Endothelial cell (in vitro differentiated cells): ENCODE data around the gene ROR2. TPM values are rescaled to one million over a fixed set of nuclear protein-coding genes. Genes with fewer than 3 reads are reported as not detected.

ENCODE experiments used
- DNase-seq: peaks from one replicate; pipeline ENCODE4 v3.0.0; 2021; ENCODE audit warnings: low spot score
- H3K27ac Mint-ChIP-seq: one replicate; pipeline ENCODE4 v1.8.0; 2021; ENCODE audit warnings: mixed read lengths, inconsistent platforms; ENCODE audit not compliant: unreplicated experiment
- H3K27me3 Mint-ChIP-seq: one replicate; pipeline ENCODE4 v1.8.0; 2021; ENCODE audit warnings: mild to moderate bottlenecking, moderate library complexity, mixed read lengths, inconsistent platforms; ENCODE audit not compliant: unreplicated experiment
- H3K36me3 Mint-ChIP-seq: one replicate; pipeline ENCODE4 v1.8.0; 2021; ENCODE audit warnings: mild to moderate bottlenecking, low read depth, mixed read lengths, inconsistent platforms; ENCODE audit not compliant: unreplicated experiment
- H3K4me1 Mint-ChIP-seq: one replicate; pipeline ENCODE4 v1.8.0; 2021; ENCODE audit warnings: mild to moderate bottlenecking, mixed read lengths, inconsistent platforms; ENCODE audit not compliant: unreplicated experiment
- H3K4me3 Mint-ChIP-seq: one replicate; pipeline ENCODE4 v1.8.0; 2021; ENCODE audit warnings: mild to moderate bottlenecking, mixed read lengths, inconsistent platforms; ENCODE audit not compliant: unreplicated experiment
- H3K9me3 Mint-ChIP-seq: one replicate; pipeline ENCODE4 v1.8.0; 2021; ENCODE audit warnings: mixed read lengths, inconsistent platforms; ENCODE audit not compliant: unreplicated experiment
- CTCF ChIP-seq: fragments of 200-600 bp; sonication (generic); IDR thresholded peaks from one replicate; pipeline ENCODE4 v1.5.0; 2021; ENCODE audit warnings: antibody characterized with exemption; ENCODE audit not compliant: unreplicated experiment
- total RNA-seq: library from RNA; stranded (reverse); fragmentation: NEBNext Ultra II Directional; extraction: Animal tissue kit (Norgen Biotek cat#: 25700); gene quantifications from one replicate; pipeline ENCODE4 v1.2.1, GENCODE V29; 2021; ENCODE audit not compliant: unreplicated experiment

Gene ROR2
- total RNA-seq, 1 donor from 2014 or later, result 3.5 TPM

GRCh38 chr9:91560301-91560700 lies 389.7 kb downstream of the ROR2 start:
- no peak for TF ChIP-seq CTCF
- Mint-ChIP-seq H3K9me3 (no peaks in the 10 kb centered on the region), H3K4me3 (no peak overlapping the region), H3K4me1 (peaks cover 7% of the 10 kb centered on the region), H3K36me3 (no peaks in the 10 kb centered on the region), H3K27ac (peak overlapping the region; percentile 7), H3K27me3 (peaks cover 1% of the 10 kb centered on the region)
- DNase-seq, result no peak

GRCh38 chr9:91558879-91559278 lies 391.1 kb downstream of the ROR2 start:
- no peak for TF ChIP-seq CTCF
- DNase-seq, result no peak

GRCh38 chr9:91558395-91558794 lies 391.6 kb downstream of the ROR2 start:
- no peaks in the 10 kb centered on the region for H3K36me3 Mint-ChIP-seq
- DNase-seq, result no peak
- H3K9me3 Mint-ChIP-seq, result no peaks in the 10 kb centered on the region
- H3K27me3 Mint-ChIP-seq, result peaks cover 1% of the 10 kb centered on the region
- no peak overlapping the region for H3K4me3 Mint-ChIP-seq
- H3K4me1 Mint-ChIP-seq, result peaks cover 4% of the 10 kb centered on the region
- no peak overlapping the region for H3K27ac Mint-ChIP-seq
- no peak for TF ChIP-seq CTCF

More at GRCh38 chr9:91558879-91559278, 391.1 kb downstream of the ROR2 start:
- Mint-ChIP-seq H3K36me3 (no peaks in the 10 kb centered on the region), H3K4me3 (no peak overlapping the region), H3K4me1 (peaks cover 4% of the 10 kb centered on the region), H3K9me3 (no peaks in the 10 kb centered on the region), H3K27ac (no peak overlapping the region), H3K27me3 (peaks cover 1% of the 10 kb centered on the region)

GRCh38 chr9:91557327-91557726 lies 392.7 kb downstream of the ROR2 start:
- Mint-ChIP-seq H3K4me1 (peaks cover 4% of the 10 kb centered on the region), H3K27ac (no peak overlapping the region), H3K4me3 (no peak overlapping the region), H3K27me3 (peaks cover 1% of the 10 kb centered on the region), H3K9me3 (no peaks in the 10 kb centered on the region), H3K36me3 (no peaks in the 10 kb centered on the region)
- no peak for DNase-seq
- no peak for TF ChIP-seq CTCF

GRCh38 chr9:91555132-91555531 lies 394.9 kb downstream of the ROR2 start:
- no peak for TF ChIP-seq CTCF
- Mint-ChIP-seq H3K4me3 (no peak overlapping the region), H3K4me1 (peaks cover under 1% of the 10 kb centered on the region), H3K36me3 (no peaks in the 10 kb centered on the region), H3K27me3 (peaks cover 4% of the 10 kb centered on the region), H3K27ac (no peak overlapping the region), H3K9me3 (no peaks in the 10 kb centered on the region)
- DNase-seq, result no peak
